HEK293T (cell line): ENCODE data around the gene POU1F1.

Experiments used
- FOXA1 ChIP-seq: fragments of 450-650 bp; IDR thresholded peaks from 2 replicates; pipeline ENCODE4 v1.6.1; 2016; ENCODE audit warnings: mild to moderate bottlenecking
- FOXK2 ChIP-seq: fragments of 450-650 bp; IDR thresholded peaks from 2 replicates; pipeline ENCODE4 v1.6.1; 2016; ENCODE audit warnings: mild to moderate bottlenecking
- FOXM1 ChIP-seq: fragments of 450-650 bp; IDR thresholded peaks from 2 replicates; pipeline ENCODE4 v1.6.1; 2017; ENCODE audit warnings: mild to moderate bottlenecking, borderline replicate concordance
- HDGF ChIP-seq: fragments of 450-650 bp; IDR thresholded peaks from 2 replicates; pipeline ENCODE4 v1.6.1; 2017; ENCODE audit warnings: antibody characterized with exemption, borderline replicate concordance
- NFRKB ChIP-seq: fragments of 450-650 bp; IDR thresholded peaks from 2 replicates; pipeline ENCODE4 v1.6.1; 2016; ENCODE audit warnings: mild to moderate bottlenecking, moderate library complexity
- SP1 ChIP-seq: fragments of 450-650 bp; IDR thresholded peaks from 2 replicates; pipeline ENCODE4 v1.6.1; 2017
- SUZ12 ChIP-seq: fragments of 450-650 bp; IDR thresholded peaks from 2 replicates; pipeline ENCODE4 v1.6.1; 2016; ENCODE audit warnings: mild to moderate bottlenecking
- TARDBP ChIP-seq: fragments of 450-650 bp; IDR thresholded peaks from 2 replicates; pipeline ENCODE4 v1.6.1; 2016
- ZNF384 ChIP-seq: fragments of 450-650 bp; IDR thresholded peaks from 2 replicates; pipeline ENCODE4 v1.6.1; 2016

DNA sequence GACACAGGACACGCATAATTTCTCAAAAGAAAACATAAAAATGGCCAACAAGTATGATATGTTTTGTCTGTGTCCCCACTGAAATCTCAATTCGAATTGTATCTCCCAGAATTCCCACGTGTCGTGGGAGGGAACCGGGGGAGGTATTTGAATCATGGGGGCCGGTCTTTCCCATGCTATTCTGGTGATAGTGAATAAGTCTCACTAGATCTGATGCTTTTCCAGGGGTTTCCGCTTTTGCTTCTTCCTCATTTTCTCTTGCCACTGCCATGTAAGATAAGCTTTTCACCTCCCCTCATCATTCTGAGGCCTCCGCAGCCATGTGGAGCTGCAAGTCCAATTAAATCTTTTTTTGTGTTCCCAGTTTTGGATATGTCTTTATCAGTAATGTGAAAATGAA lies 12.1 kb upstream of the POU1F1 start:
- TF ChIP-seq SP1: no peak
- TF ChIP-seq SUZ12: no peak
- TF ChIP-seq FOXM1: no peak
- no peak for TF ChIP-seq TARDBP
- TF ChIP-seq FOXK2: no peak
- no peak for TF ChIP-seq NFRKB
- TF ChIP-seq HDGF: no peak
- TF ChIP-seq FOXA1: no peak
- no peak for TF ChIP-seq ZNF384
